Liver (tissue), 3 donors: ENCODE data around the gene MAT2B.

Experiments
- CTCF ChIP-seq: fragments of 150-350 bp; IDR thresholded peaks from 2 replicates; pipeline ENCODE4 v1.5.1; 2017; ENCODE audit warnings: improper control_type of control experiment, low read depth, low read length; ENCODE audit not compliant: missing input control
- FOXA1 ChIP-seq: IDR thresholded peaks from 2 replicates; pipeline ENCODE4 v1.6.1; 2016; ENCODE audit warnings: antibody characterized with exemption
- HNF4A ChIP-seq, 2 donors: conservative IDR thresholded peaks; 2 replicates each; pipeline ENCODE4 v1.6.1; 2016; ENCODE audit warnings: antibody characterized with exemption in 2 of 2, mild to moderate bottlenecking in 2 of 2
- JUND ChIP-seq, 2 donors: IDR thresholded peaks; 2 replicates each; pipeline ENCODE4 v1.6.1; 2016; ENCODE audit warnings: antibody characterized with exemption in 2 of 2
- RAD21 ChIP-seq, 2 donors: IDR thresholded peaks; 2 replicates each; pipeline ENCODE4 v1.6.1; 2016; ENCODE audit warnings: antibody characterized with exemption in 2 of 2, mild to moderate bottlenecking in 2 of 2
- TAF1 ChIP-seq: conservative IDR thresholded peaks from 2 replicates; pipeline ENCODE4 v1.6.1; 2016; ENCODE audit warnings: antibody characterized with exemption, mild to moderate bottlenecking
- donor health status: healthy.
- donor health status: healthy.

- TF ChIP-seq RAD21 (IDR thresholded peaks at IDR 0.05) (no peak), TAF1 (no peak), CTCF (no peak), FOXA1 (no peak), JUND (IDR thresholded peaks at IDR 0.05) (no peak), HNF4A (conservative IDR thresholded peaks at IDR 0.05) (no peak)
Measured at GRCh38 chr5:163478982-163479271, 26.5 kb upstream of the MAT2B start.
